ENCODE measurements around the gene PANK4. TPM values are rescaled to one million over a fixed set of nuclear protein-coding genes. Genes with fewer than 3 reads are reported as not detected.

The PANK4 gene
- 14.5 to 15.7 TPM (median 14.8 TPM) in 3 replicates for polyA plus RNA-seq
- polyA plus RNA-seq (2011; ENCODE audit: low read depth) = 9.0 TPM
- 5.7 and 7.6 TPM in 2 replicates for polyA plus RNA-seq (2011; cell fraction: cytosol; rRNA removed)
- polyA plus RNA-seq (2011; cell fraction: nucleus; rRNA removed) = 27.9 and 28.9 TPM in 2 replicates
- 14.0 and 15.0 TPM in 2 replicates for polyA plus RNA-seq (2012; ENCODE audit: low replicate concordance)
- polyA minus RNA-seq = 13.7 to 21.6 TPM (median 14.6 TPM) in 3 replicates
- 35.5 TPM for polyA minus RNA-seq (2011; cell fraction: cytosol; rRNA and poly(A)+ RNA removed)
- polyA minus RNA-seq (2011; cell fraction: nucleus; rRNA and poly(A)+ RNA removed) = 17.4 and 21.3 TPM in 2 replicates

GRCh38 chr1:2525920-2526823 lies at the start of gene PANK4:
Gene PANK4 (minus strand): TSS chr1:2526596. CDS start chr1:2526587, 9 bp downstream.
- H3K36me3 ChIP-seq (ENCODE audit: control insufficient read depth in 2 of 2, extremely low read depth in 1 of 2, insufficient read depth in 2 of 2, low read length in 2 of 2) = peaks cover 1 to 7% of the 10 kb centered on the region in 2 experiments
- peak within 1 kb of the TSS; percentile 87 for H3K9ac ChIP-seq (ENCODE audit: control insufficient read depth, extremely low read depth, insufficient read depth, low read length)
- H3K4me3 ChIP-seq (ENCODE audit: control insufficient read depth in 2 of 3, extremely low read depth in 1 of 3, insufficient read depth in 2 of 3, low read depth in 1 of 3, low read length in 3 of 3) = peak within 1 kb of the TSS; percentile 87 to 96 (median 92)
- TF ChIP-seq EZH2 (IDR thresholded peaks at IDR 0.05; ENCODE audit: low read length) (no peak), CTCF (optimal IDR thresholded peaks at IDR 0.05 in 1 of 3, IDR thresholded peaks at IDR 0.05 in 1 of 3, conservative IDR thresholded peaks at IDR 0.05 in 1 of 3; ENCODE audit: extremely low read depth in 1 of 3, insufficient read depth in 2 of 3, low read length in 3 of 3) (no peak)
- H3K4me2 ChIP-seq (ENCODE audit: control insufficient read depth, extremely low read depth, insufficient read depth, low read depth, low read length) = peak within 1 kb of the TSS; percentile 93
- peak within 1 kb of the TSS; percentile 68 for H3K27ac ChIP-seq (ENCODE audit: control insufficient read depth, insufficient read depth, low read length)
- H3K4me1 ChIP-seq (ENCODE audit: control insufficient read depth, extremely low read depth, insufficient read depth, low read length) = peaks cover 39% of the 10 kb centered on the region
- no peaks in the 10 kb centered on the region for H3K27me3 ChIP-seq (ENCODE audit: control insufficient read depth, extremely low read depth, insufficient read depth, low read length)
- peak within 1 kb of the TSS; percentile 46 for H2AFZ ChIP-seq (ENCODE audit: control insufficient read depth, low read length)
- DNase-seq (ENCODE audit: low read depth, low spot score) (no peak), FAIRE-seq (no peak)
- H4K20me1 ChIP-seq (ENCODE audit: control insufficient read depth, extremely low read depth, insufficient read depth, low read length) = peaks cover 3% of the 10 kb centered on the region
- H3K79me2 ChIP-seq (ENCODE audit: control insufficient read depth, insufficient read depth, low read length) = peaks cover 46% of the 10 kb centered on the region
- H3K9me1 ChIP-seq (ENCODE audit: control insufficient read depth, extremely low read depth, insufficient read depth, low read length) = no peaks in the 10 kb centered on the region
- dilution Hi-C loops (cut with MboI; ENCODE audit: extremely low pct_ligation_motif_present, low sequenced_read_pairs) = no loop called here
- no peaks in the 10 kb centered on the region for H3K9me3 ChIP-seq (ENCODE audit: control insufficient read depth, low read depth, low read length)

GRCh38 chr1:2574350-2574749 lies 48.0 kb upstream of the PANK4 start:
- H3K27me3 ChIP-seq (ENCODE audit: control insufficient read depth, extremely low read depth, insufficient read depth, low read length) = peaks cover 10% of the 10 kb centered on the region
- H3K9me3 ChIP-seq (ENCODE audit: control insufficient read depth, low read depth, low read length) = no peaks in the 10 kb centered on the region
- no peaks in the 10 kb centered on the region for H3K4me1 ChIP-seq (ENCODE audit: control insufficient read depth, extremely low read depth, insufficient read depth, low read length)
- no peak overlapping the region for H2AFZ ChIP-seq (ENCODE audit: control insufficient read depth, low read length)
- no peaks in the 10 kb centered on the region for H4K20me1 ChIP-seq (ENCODE audit: control insufficient read depth, extremely low read depth, insufficient read depth, low read length)
- TF ChIP-seq CTCF (optimal IDR thresholded peaks at IDR 0.05 in 1 of 3, IDR thresholded peaks at IDR 0.05 in 1 of 3, conservative IDR thresholded peaks at IDR 0.05 in 1 of 3; ENCODE audit: extremely low read depth in 1 of 3, insufficient read depth in 2 of 3, low read length in 3 of 3) = no peak
- TF ChIP-seq EZH2 (IDR thresholded peaks at IDR 0.05; ENCODE audit: low read length) = no peak
- no peak overlapping the region for H3K4me2 ChIP-seq (ENCODE audit: control insufficient read depth, extremely low read depth, insufficient read depth, low read depth, low read length)
- H3K27ac ChIP-seq (ENCODE audit: control insufficient read depth, insufficient read depth, low read length) = no peak overlapping the region
- H3K4me3 ChIP-seq (ENCODE audit: control insufficient read depth in 2 of 3, extremely low read depth in 1 of 3, insufficient read depth in 2 of 3, low read depth in 1 of 3, low read length in 3 of 3) = no peak overlapping the region
- dilution Hi-C loops (cut with MboI; ENCODE audit: extremely low pct_ligation_motif_present, low sequenced_read_pairs) = no loop called here
- no peaks in the 10 kb centered on the region for H3K36me3 ChIP-seq (ENCODE audit: control insufficient read depth in 2 of 2, extremely low read depth in 1 of 2, insufficient read depth in 2 of 2, low read length in 2 of 2)
- H3K79me2 ChIP-seq (ENCODE audit: control insufficient read depth, insufficient read depth, low read length) = no peaks in the 10 kb centered on the region
- FAIRE-seq (no peak), DNase-seq (ENCODE audit: low read depth, low spot score) (no peak)
- no peak overlapping the region for H3K9ac ChIP-seq (ENCODE audit: control insufficient read depth, extremely low read depth, insufficient read depth, low read length)
- H3K9me1 ChIP-seq (ENCODE audit: control insufficient read depth, extremely low read depth, insufficient read depth, low read length) = no peaks in the 10 kb centered on the region

All from keratinocyte (primary cell).